DOHH2 (cell line): ENCODE data around the gene PPL.

Experiments
- H3F3A ChIP-seq: fragments of 200-600 bp; sonication (generic), shearing (Covaris generic); 2 replicates; pipeline ENCODE4 v1.6.0; 2016; ENCODE audit warnings: antibody characterized with exemption, mild to moderate bottlenecking; ENCODE audit not compliant: control insufficient read depth, insufficient read depth
- H3K27ac ChIP-seq: fragments of 200-600 bp; sonication (generic); 2 replicates; pipeline ENCODE4 v1.5.1; 2014; ENCODE audit warnings: low read depth, mild to moderate bottlenecking, low read length, moderate library complexity
- H3K27me3 ChIP-seq: fragments of 200-600 bp; sonication (generic); 2 replicates; pipeline ENCODE4 v1.6.1; 2014; ENCODE audit warnings: mild to moderate bottlenecking, low read length, mixed read lengths; ENCODE audit not compliant: control insufficient read depth
- H3K36me3 ChIP-seq: fragments of 200-600 bp; sonication (generic); 2 replicates; pipeline ENCODE4 v1.6.1; 2014; ENCODE audit warnings: mild to moderate bottlenecking, low read length, moderate library complexity, mixed read lengths; ENCODE audit not compliant: control insufficient read depth
- H3K4me1 ChIP-seq: fragments of 200-600 bp; sonication (generic); 2 replicates; pipeline ENCODE4 v1.6.1; 2014; ENCODE audit warnings: mild to moderate bottlenecking, low read length, mixed read lengths; ENCODE audit not compliant: control insufficient read depth
- H3K4me2 ChIP-seq: fragments of 200-600 bp; sonication (generic); 2 replicates; pipeline ENCODE4 v1.6.0; 2014; ENCODE audit warnings: mild to moderate bottlenecking, low read length, moderate library complexity
- H3K4me3 ChIP-seq: fragments of 200-600 bp; sonication (generic); 2 replicates; pipeline ENCODE4 v1.5.1; 2014; ENCODE audit warnings: mild to moderate bottlenecking, low read length, mixed read lengths
- H3K79me2 ChIP-seq: fragments of 200-600 bp; sonication (generic); 2 replicates; pipeline ENCODE4 v1.6.1; 2014; ENCODE audit warnings: mild to moderate bottlenecking, low read length, mixed read lengths; ENCODE audit not compliant: control insufficient read depth
- H3K9me2 ChIP-seq: fragments of 200-600 bp; sonication (generic); replicated peaks from 2 replicates; pipeline ENCODE4 v1.6.1; 2014; ENCODE audit warnings: mild to moderate bottlenecking, low read length, mixed read lengths; ENCODE audit not compliant: control insufficient read depth
- H3K9me3 ChIP-seq: fragments of 200-600 bp; sonication (generic); 2 replicates; pipeline ENCODE4 v1.6.1; 2014; ENCODE audit warnings: antibody characterized with exemption, low read length, mixed read lengths; ENCODE audit not compliant: control insufficient read depth, insufficient read depth
- H4K20me1 ChIP-seq: fragments of 200-600 bp; sonication (generic); 2 replicates; pipeline ENCODE4 v1.6.0; 2014; ENCODE audit warnings: low read depth, mild to moderate bottlenecking, antibody characterized with exemption, low read length, moderate library complexity; ENCODE audit not compliant: control insufficient read depth, insufficient read depth
- EZH2phosphoT487 ChIP-seq: fragments of 200-600 bp; sonication (generic); IDR thresholded peaks from 2 replicates; pipeline ENCODE4 v1.6.1; 2017; ENCODE audit warnings: borderline replicate concordance, mild to moderate bottlenecking, antibody characterized with exemption, low read length, moderate library complexity, mixed read lengths
- TF ChIP-seq, protein P1 (sequence below): fragments of 200-600 bp; sonication (generic); IDR thresholded peaks from one replicate; pipeline ENCODE4 v1.5.1; 2014; ENCODE audit warnings: antibody characterized with exemption, mild to moderate bottlenecking, low read depth, low read length; ENCODE audit not compliant: poor library complexity, severe bottlenecking

Gene PPL

DNA sequence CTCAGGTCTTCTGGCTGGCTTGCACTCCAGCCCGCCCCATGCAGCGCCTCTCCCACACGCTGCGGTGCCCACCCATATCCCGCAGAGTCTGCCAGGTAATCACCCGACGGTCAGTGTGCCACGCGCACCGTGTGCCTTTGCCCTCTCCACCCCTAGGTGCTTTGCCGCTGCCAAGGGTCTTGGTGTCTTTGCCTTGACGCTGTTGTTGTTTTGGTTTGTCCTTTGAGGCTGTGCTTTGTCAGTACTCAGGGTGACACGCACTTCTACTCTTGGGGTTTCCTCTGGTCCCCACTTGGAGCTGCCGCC, 59.6 kb downstream of the PPL start:
- H3K9me3 ChIP-seq, result no peaks in the 10 kb centered on the region
- H4K20me1 ChIP-seq, result no peaks in the 10 kb centered on the region
- H3K4me2 ChIP-seq, result no peak overlapping the region
- H3K27me3 ChIP-seq, result no peaks in the 10 kb centered on the region
- H3K4me1 ChIP-seq, result no peaks in the 10 kb centered on the region
- peaks cover 87% of the 10 kb centered on the region for H3K36me3 ChIP-seq
- H3F3A ChIP-seq, result no peaks in the 10 kb centered on the region
- no peak overlapping the region for H3K27ac ChIP-seq
- no peaks in the 10 kb centered on the region for H3K79me2 ChIP-seq
- no peak for TF ChIP-seq EZH2phosphoT487
- TF ChIP-seq, protein P1, sequence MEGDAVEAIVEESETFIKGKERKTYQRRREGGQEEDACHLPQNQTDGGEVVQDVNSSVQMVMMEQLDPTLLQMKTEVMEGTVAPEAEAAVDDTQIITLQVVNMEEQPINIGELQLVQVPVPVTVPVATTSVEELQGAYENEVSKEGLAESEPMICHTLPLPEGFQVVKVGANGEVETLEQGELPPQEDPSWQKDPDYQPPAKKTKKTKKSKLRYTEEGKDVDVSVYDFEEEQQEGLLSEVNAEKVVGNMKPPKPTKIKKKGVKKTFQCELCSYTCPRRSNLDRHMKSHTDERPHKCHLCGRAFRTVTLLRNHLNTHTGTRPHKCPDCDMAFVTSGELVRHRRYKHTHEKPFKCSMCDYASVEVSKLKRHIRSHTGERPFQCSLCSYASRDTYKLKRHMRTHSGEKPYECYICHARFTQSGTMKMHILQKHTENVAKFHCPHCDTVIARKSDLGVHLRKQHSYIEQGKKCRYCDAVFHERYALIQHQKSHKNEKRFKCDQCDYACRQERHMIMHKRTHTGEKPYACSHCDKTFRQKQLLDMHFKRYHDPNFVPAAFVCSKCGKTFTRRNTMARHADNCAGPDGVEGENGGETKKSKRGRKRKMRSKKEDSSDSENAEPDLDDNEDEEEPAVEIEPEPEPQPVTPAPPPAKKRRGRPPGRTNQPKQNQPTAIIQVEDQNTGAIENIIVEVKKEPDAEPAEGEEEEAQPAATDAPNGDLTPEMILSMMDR, result no peak
- H3K9me2 ChIP-seq, result no peaks in the 10 kb centered on the region
- H3K4me3 ChIP-seq, result no peak overlapping the region

DNA sequence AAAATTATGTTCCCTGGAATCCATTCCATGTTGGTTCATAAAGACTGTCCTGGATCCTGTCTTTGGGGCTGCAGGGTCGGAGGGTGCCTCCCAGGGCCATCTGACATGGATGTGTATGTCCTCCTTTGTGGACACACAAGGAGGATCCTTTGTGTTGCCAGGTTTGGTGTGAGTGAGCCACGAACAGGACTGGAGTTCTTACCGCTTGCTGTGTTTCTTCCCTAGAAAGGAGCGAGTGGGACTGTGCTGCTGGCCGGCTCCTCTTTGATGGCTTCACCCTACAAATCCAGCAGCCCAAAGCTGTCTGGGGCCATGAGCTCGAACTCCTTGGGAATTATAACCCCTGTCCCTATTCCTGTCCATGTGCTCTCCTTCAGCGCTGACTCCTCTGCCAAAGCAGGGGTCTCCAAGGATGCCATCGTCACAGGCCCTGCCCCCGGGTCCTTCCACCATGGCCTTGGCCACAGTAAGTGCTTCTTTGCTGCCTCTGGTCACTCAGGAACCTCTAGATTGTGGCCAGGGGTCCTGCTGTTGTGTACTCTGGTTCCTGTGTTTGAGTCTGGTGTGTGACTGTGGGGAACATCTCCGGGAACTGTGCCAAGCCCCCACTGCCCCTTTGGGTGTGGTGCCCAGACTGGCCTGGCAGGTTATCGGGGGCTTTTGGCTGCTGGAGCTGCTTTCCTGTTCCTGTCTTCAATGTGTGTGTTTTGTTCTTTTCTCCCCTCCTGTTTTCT, 60.1 kb downstream of the PPL start:
- Histone ChIP-seq H3K27me3 (no peaks in the 10 kb centered on the region), H3K9me2 (no peaks in the 10 kb centered on the region), H3F3A (no peaks in the 10 kb centered on the region), H3K4me2 (no peak overlapping the region), H3K79me2 (no peaks in the 10 kb centered on the region), H3K36me3 (peaks cover 88% of the 10 kb centered on the region), H3K4me3 (no peak overlapping the region), H3K9me3 (no peaks in the 10 kb centered on the region), H3K4me1 (no peaks in the 10 kb centered on the region), H4K20me1 (no peaks in the 10 kb centered on the region), H3K27ac (no peak overlapping the region)
- TF ChIP-seq, protein P1, result no peak
- TF ChIP-seq EZH2phosphoT487, result no peak

DNA sequence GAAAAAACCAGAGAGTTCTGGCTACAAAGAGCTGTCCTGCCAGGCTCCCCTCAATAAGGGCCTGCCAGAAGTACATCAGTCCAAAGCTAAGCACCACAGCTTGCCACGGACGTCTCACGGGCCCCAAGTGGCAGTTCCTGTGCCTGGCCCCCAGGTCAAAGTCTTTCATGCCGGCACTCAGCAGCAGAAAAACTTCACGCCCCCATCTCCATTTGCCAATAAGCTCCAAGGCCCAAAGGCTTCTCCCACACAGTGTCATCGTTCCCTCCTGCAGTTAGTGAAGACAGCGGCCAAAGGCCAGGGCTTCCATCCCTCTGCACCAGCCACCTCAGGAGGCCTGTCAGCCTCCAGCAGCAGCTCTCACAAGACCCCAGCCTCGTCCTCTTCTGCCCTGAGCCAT, 62.3 kb downstream of the PPL start:
- Histone ChIP-seq H3K79me2 (peaks cover 4% of the 10 kb centered on the region; the same call in 1 of the 2 replicates), H3K9me2 (no peaks in the 10 kb centered on the region), H3K27ac (no peak overlapping the region), H3K4me1 (no peaks in the 10 kb centered on the region), H3K4me3 (no peak overlapping the region), H3F3A (no peaks in the 10 kb centered on the region), H3K4me2 (no peak overlapping the region), H3K36me3 (peaks cover 87% of the 10 kb centered on the region), H3K27me3 (no peaks in the 10 kb centered on the region), H4K20me1 (no peaks in the 10 kb centered on the region), H3K9me3 (no peaks in the 10 kb centered on the region)
- TF ChIP-seq, protein P1, result no peak
- TF ChIP-seq EZH2phosphoT487, result no peak
